ENCODE data around the gene SDHA.

GRCh38 chr5:219460-219863 lies 1.3 kb downstream of the SDHA start:
- TF ChIP-seq CTCF (conservative IDR thresholded peaks at IDR 0.05; ENCODE audit: low read depth, low read length) (no peak), EZH2 (IDR thresholded peaks at IDR 0.05; ENCODE audit: low read length, unreplicated experiment) (no peak), EZH2phosphoT487 (IDR thresholded peaks at IDR 0.05; ENCODE audit: borderline replicate concordance, low read length) (no peak)
